K562 (cell line): ENCODE measurements around the gene TRNAU1AP. TPM values are rescaled to one million over a fixed set of nuclear protein-coding genes. Genes with fewer than 3 reads are reported as not detected.

Source experiments
- ATAC-seq: fragments of 200-7000 bp; cut with Tn5 transposase; 3 replicates; pipeline ENCODE4 v1.9.1; 2020; ENCODE audit warnings: moderate library complexity
- BruUV-seq: library from RNA; stranded (reverse); fragments of 400-500 nt; replicated peaks from 2 replicates; lab custom pipeline; 2021; lab: Mats Ljungman, UMichigan
- CTCF ChIA-PET: fragments of 300-600 bp; formaldehyde crosslinking; extraction: SDS; loops from one replicate; lab custom pipeline; 2021; ENCODE audit warnings: low intra/inter-chr PET ratio; lab: Yijun Ruan, JAX
- POLR2A ChIA-PET: fragments of 300-600, 350-650 bp; sonication (Branson Sonifier 250); formaldehyde crosslinking; extraction: SDS; loops from one replicate; lab custom pipeline; 2021; ENCODE audit warnings: antibody characterized with exemption, inconsistent platforms; lab: Yijun Ruan, JAX
- DNase-seq, 4 experiments: peaks; one replicate each; pipeline versions ENCODE4 v3.0.0 to v3.0.0-alpha.2; 2011 to 2018; ENCODE audit warnings: low spot score in 3 of 4, mixed read lengths in 3 of 4; ENCODE audit errors: extremely low read depth in 1 of 4
- FAIRE-seq: peaks from 2 replicates; lab custom pipeline; 2011; peaks lifted over from hg19 to GRCh38; lab: Jason Lieb, UNC
- H2AFZ ChIP-seq: 2 replicates; pipeline ENCODE4 v1.6.0; 2011; ENCODE audit warnings: low read depth, low read length, control low read depth, inconsistent platforms
- H3K27ac ChIP-seq: fragments of 200-600 bp; 3 replicates; pipeline ENCODE4 v1.8.0; 2011; ENCODE audit warnings: low read depth, mild to moderate bottlenecking, control low read depth, inconsistent platforms, low read length, moderate library complexity, mixed read lengths; ENCODE audit errors: extremely low read depth
- H3K27me3 ChIP-seq, 2 experiments: fragments of 300-600 bp in 1 of 2; 2 replicates in 1 of 2; 3 replicates in 1 of 2; pipeline versions ENCODE4 v1.6.0 to v1.8.0; 2011; ENCODE audit warnings: inconsistent platforms in 2 of 2, low read length in 2 of 2, mild to moderate bottlenecking in 1 of 2, mixed read lengths in 1 of 2, moderate library complexity in 1 of 2; ENCODE audit not compliant: control insufficient read depth in 2 of 2, insufficient read depth in 2 of 2
- H3K36me3 ChIP-seq: fragments of 300-600 bp; 3 replicates; pipeline ENCODE4 v1.8.0; 2011; ENCODE audit warnings: mild to moderate bottlenecking, low read length, inconsistent platforms; ENCODE audit not compliant: control insufficient read depth, insufficient read depth
- H3K4me1 ChIP-seq, 2 experiments: fragments of 200-600 bp in 1 of 2; replicated peaks in 1 of 2; 2 replicates in 1 of 2; 3 replicates in 1 of 2; pipeline versions ENCODE4 v1.5.1 to v1.8.0; 2011; ENCODE audit warnings: inconsistent platforms in 2 of 2, low read length in 2 of 2, mild to moderate bottlenecking in 1 of 2, mixed read lengths in 1 of 2, moderate library complexity in 1 of 2; ENCODE audit not compliant: control insufficient read depth in 2 of 2, insufficient read depth in 2 of 2
- H3K4me2 ChIP-seq: 2 replicates; pipeline ENCODE4 v1.6.1; 2011; ENCODE audit warnings: low read length, control low read depth, inconsistent platforms, mixed read lengths; ENCODE audit not compliant: insufficient read depth
- H3K4me3 ChIP-seq: fragments of 200-600 bp; sonication (generic), shearing (Covaris generic); 2 replicates; pipeline ENCODE4 v1.5.1; 2016; ENCODE audit warnings: control low read depth, inconsistent platforms
- H3K79me2 ChIP-seq: fragments of 200-600 bp; 3 replicates; pipeline ENCODE4 v1.8.0; 2011; ENCODE audit warnings: low read length, inconsistent platforms; ENCODE audit not compliant: control insufficient read depth, insufficient read depth
- H3K9ac ChIP-seq, 2 experiments: 2 replicates each; pipeline versions ENCODE4 v1.6.0 to v1.6.1; 2011; ENCODE audit warnings: low read depth in 2 of 2, low read length in 2 of 2, control low read depth in 1 of 2, inconsistent platforms in 1 of 2, mild to moderate bottlenecking in 1 of 2, mixed read lengths in 1 of 2; ENCODE audit not compliant: insufficient read depth in 1 of 2
- H3K9me1 ChIP-seq: one replicate; pipeline ENCODE4 v1.6.0; 2011; ENCODE audit warnings: inconsistent platforms, mild to moderate bottlenecking, low read length, moderate library complexity; ENCODE audit not compliant: control insufficient read depth, insufficient read depth
- H3K9me3 ChIP-seq: replicated peaks from 2 replicates; pipeline ENCODE4 v1.5.1; 2011; ENCODE audit warnings: low read depth, low read length, inconsistent platforms; ENCODE audit not compliant: control insufficient read depth, insufficient read depth
- H4K20me1 ChIP-seq: replicated peaks from 2 replicates; pipeline ENCODE4 v1.6.1; 2011; ENCODE audit warnings: low read length, inconsistent platforms, mixed read lengths; ENCODE audit not compliant: control insufficient read depth, insufficient read depth
- CHD4 ChIP-seq: fragments of 200-600 bp; sonication (generic); IDR thresholded peaks from 3 replicates; pipeline ENCODE4 v1.6.1; 2012; ENCODE audit warnings: low read depth, mild to moderate bottlenecking, mixed read lengths, low read length, inconsistent platforms; ENCODE audit not compliant: insufficient read depth, insufficient replicate concordance, poor library complexity, severe bottlenecking
- CTBP1 ChIP-seq: fragments of 450-650 bp; IDR thresholded peaks from 2 replicates; pipeline ENCODE4 v1.6.1; 2016; ENCODE audit warnings: borderline replicate concordance
- DNMT1 ChIP-seq: fragments of 450-650 bp; IDR thresholded peaks from 2 replicates; pipeline ENCODE4 v1.6.1; 2016; ENCODE audit warnings: antibody characterized with exemption, mild to moderate bottlenecking
- HDAC2 ChIP-seq: fragments of 450-650 bp; IDR thresholded peaks from 2 replicates; pipeline ENCODE4 v1.6.1; 2016; ENCODE audit warnings: mild to moderate bottlenecking
- HNRNPLL ChIP-seq: fragments of 200-400 bp; formaldehyde crosslinking; IDR thresholded peaks from 2 replicates; pipeline ENCODE4 v1.6.1; 2017; ENCODE audit warnings: low read length, low read depth, mild to moderate bottlenecking; ENCODE audit not compliant: poor library complexity, severe bottlenecking
- MTA3 ChIP-seq: fragments of 450-650 bp; formaldehyde crosslinking; IDR thresholded peaks from 2 replicates; pipeline ENCODE4 v1.6.1; 2017; ENCODE audit warnings: mild to moderate bottlenecking, borderline replicate concordance
- RNF219 ChIP-seq: fragments of 250-450 bp; sonication (Bioruptor Pico); IDR thresholded peaks from 2 replicates; pipeline ENCODE4 v1.5.0; 2022; ENCODE audit warnings: mild to moderate bottlenecking
- YBX1 ChIP-seq: fragments of 450-650 bp; IDR thresholded peaks from 2 replicates; pipeline ENCODE4 v1.7.1; 2016; ENCODE audit warnings: mild to moderate bottlenecking
- WGBS: fragments of 100-300 bp; shearing (Covaris generic); methylation state at CpG from one replicate; pipeline ENCODE4 v1.1.6; 2016; ENCODE audit warnings: low coverage, mixed read lengths; ENCODE audit not compliant: insufficient coverage; ENCODE audit errors: missing lambda C conversion rate; 5-methylcytosine and 5-hydroxymethylcytosine counted together
- in situ Hi-C: fragments of 300-500 bp; cut with MboI; formaldehyde crosslinking; loops from 4 replicates; pipeline ENCODE4 v1.15.0; 2018; ENCODE audit warnings: inconsistent platforms, mixed read lengths
- intact Hi-C: fragments of 100-400 bp; cut with micrococcal nuclease; formaldehyde crosslinking; loops from 2 replicates; pipeline ENCODE4 v1.14.2; 2022
- polyA plus RNA-seq, 8 experiments: library from polyadenylated mRNA; depleted of rRNA in 4 of 8; stranded (reverse) in 5 of 8; unstranded in 3 of 8; fragments of >200 nt; fragmentation: Nextera tagmentation in 2 of 8; fragmentation: Illumina TruSeq in 1 of 8; extraction: Ambion mirVana in 2 of 8; extraction: Trizol in 1 of 8; gene quantifications; 2 replicates each; pipeline versions ENCODE4 v1.2.1 to v1.2.3, GENCODE V29; 2011 to 2014; ENCODE audit warnings: inconsistent platforms in 1 of 8, missing spikeins in 1 of 8
- total RNA-seq, 7 experiments: library from RNA; depleted of rRNA in 6 of 7; stranded (reverse); fragments of >200 nt in 6 of 7; fragmentation: Illumina TruSeq in 2 of 7; extraction: Trizol in 2 of 7; gene quantifications; 2 replicates each; pipeline versions ENCODE4 v1.2.1 to v1.2.3, GENCODE V29; 2011 to 2021; ENCODE audit warnings: low replicate concordance in 1 of 7
- TF ChIP-seq, protein P1 (sequence below): fragments of 250-450 bp; sonication (Bioruptor Pico); IDR thresholded peaks from 2 replicates; pipeline ENCODE4 v1.9.0; 2021; ENCODE audit warnings: mild to moderate bottlenecking, inconsistent platforms

TRNAU1AP gene
- total and polyA plus RNA-seq, 9 of the 15 experiments (the other 6 are each of a cell fraction or from before 2014, with no cell fraction given), result 34.9 to 110 (median 46.3) TPM

GRCh38 chr1:28564310-28564709 is 11.4 kb downstream of the TRNAU1AP start (continued):
- TF ChIP-seq RNF219 (CRISPR knock-in tag), result no peak
- TF ChIP-seq CHD4, result no peak
- no peak for TF ChIP-seq HDAC2

DNA sequence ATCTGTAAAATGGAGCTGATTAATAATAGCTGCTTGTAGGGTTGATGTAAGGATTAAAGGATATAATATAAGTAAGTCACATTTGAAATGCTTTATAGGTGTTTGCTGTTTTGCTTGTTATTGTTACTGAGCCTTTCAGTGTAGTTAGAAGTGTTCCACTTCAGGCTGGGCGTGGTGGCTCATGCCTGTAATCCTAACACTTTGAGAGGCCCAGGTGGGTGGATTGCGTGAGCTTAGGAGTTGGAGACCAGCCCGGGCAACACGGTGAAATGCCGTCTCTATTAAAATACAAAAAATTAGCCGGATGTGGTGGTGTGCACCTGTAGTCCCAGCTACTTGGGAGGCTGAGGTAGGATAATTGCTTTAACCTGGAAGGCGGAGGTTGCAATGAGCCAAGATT is 12.2 kb downstream of the TRNAU1AP start:
- no peaks in the 10 kb centered on the region for H4K20me1 ChIP-seq
- no peak overlapping the region for H3K4me2 ChIP-seq
- peak; percentile 42 for FAIRE-seq
- H2AFZ ChIP-seq, result no peak overlapping the region
- no peaks in the 10 kb centered on the region for H3K4me1 ChIP-seq
- no peak for DNase-seq
- no peaks in the 10 kb centered on the region for H3K9me3 ChIP-seq
- 97% methylated on average over 7 of the region's 7 CpGs for WGBS
- POLR2A ChIA-PET, result interaction anchor here (1.0 to 11.0 kb wide), 5 partner anchors 10 to 84 kb away, joined by 3 to 157 read pairs (median 3); partner anchors contain the start of genes RNU11 and TRNAU1AP
- TF ChIP-seq, protein P1, sequence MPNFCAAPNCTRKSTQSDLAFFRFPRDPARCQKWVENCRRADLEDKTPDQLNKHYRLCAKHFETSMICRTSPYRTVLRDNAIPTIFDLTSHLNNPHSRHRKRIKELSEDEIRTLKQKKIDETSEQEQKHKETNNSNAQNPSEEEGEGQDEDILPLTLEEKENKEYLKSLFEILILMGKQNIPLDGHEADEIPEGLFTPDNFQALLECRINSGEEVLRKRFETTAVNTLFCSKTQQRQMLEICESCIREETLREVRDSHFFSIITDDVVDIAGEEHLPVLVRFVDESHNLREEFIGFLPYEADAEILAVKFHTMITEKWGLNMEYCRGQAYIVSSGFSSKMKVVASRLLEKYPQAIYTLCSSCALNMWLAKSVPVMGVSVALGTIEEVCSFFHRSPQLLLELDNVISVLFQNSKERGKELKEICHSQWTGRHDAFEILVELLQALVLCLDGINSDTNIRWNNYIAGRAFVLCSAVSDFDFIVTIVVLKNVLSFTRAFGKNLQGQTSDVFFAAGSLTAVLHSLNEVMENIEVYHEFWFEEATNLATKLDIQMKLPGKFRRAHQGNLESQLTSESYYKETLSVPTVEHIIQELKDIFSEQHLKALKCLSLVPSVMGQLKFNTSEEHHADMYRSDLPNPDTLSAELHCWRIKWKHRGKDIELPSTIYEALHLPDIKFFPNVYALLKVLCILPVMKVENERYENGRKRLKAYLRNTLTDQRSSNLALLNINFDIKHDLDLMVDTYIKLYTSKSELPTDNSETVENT, result no peak
- TF ChIP-seq MTA3 (no peak), YBX1 (no peak), HNRNPLL (no peak), DNMT1 (no peak), CTBP1 (no peak)
- no peaks in the 10 kb centered on the region for H3K9me1 ChIP-seq
- ATAC-seq, result no peak
- CTCF ChIA-PET, result no interaction called here
- no TSS peak for BruUV-seq
- H3K27me3 ChIP-seq, result no peaks in the 10 kb centered on the region
- no peak overlapping the region for H3K9ac ChIP-seq
- intact Hi-C loops (no loop called here), in situ Hi-C loops (no loop called here)
- H3K4me3 ChIP-seq, result no peak overlapping the region
- H3K36me3 ChIP-seq, result peaks cover 70% of the 10 kb centered on the region; the same call in 2 of the 3 replicates
- H3K79me2 ChIP-seq, result no peaks in the 10 kb centered on the region
- H3K27ac ChIP-seq, result no peak overlapping the region
